KMS-11 (cell line): ENCODE data around the gene ARHGAP25.

Experiments
- H2AFZ ChIP-seq: fragments of 200-600 bp; sonication (generic); 2 replicates; pipeline ENCODE4 v1.6.1; 2016; ENCODE audit warnings: antibody characterized with exemption, mixed run types, low read depth
- H3K27ac ChIP-seq: fragments of 200-600 bp; sonication (generic); 2 replicates; pipeline ENCODE4 v1.6.1; 2016; ENCODE audit warnings: mild to moderate bottlenecking, mixed run types
- H3K27me3 ChIP-seq: fragments of 200-600 bp; sonication (generic); 2 replicates; pipeline ENCODE4 v1.6.1; 2017; ENCODE audit warnings: mild to moderate bottlenecking, low read depth, mixed run types, moderate library complexity; ENCODE audit not compliant: insufficient read depth
- H3K36me3 ChIP-seq: fragments of 200-600 bp; sonication (generic); 2 replicates; pipeline ENCODE4 v1.6.1; 2017; ENCODE audit warnings: mild to moderate bottlenecking, mixed run types; ENCODE audit not compliant: insufficient read depth
- H3K4me1 ChIP-seq: fragments of 200-600 bp; sonication (generic); 2 replicates; pipeline ENCODE4 v1.6.1; 2016; ENCODE audit warnings: mild to moderate bottlenecking, low read depth, mixed run types; ENCODE audit not compliant: poor library complexity, severe bottlenecking
- H3K4me2 ChIP-seq: fragments of 200-600 bp; sonication (generic); 2 replicates; pipeline ENCODE4 v1.7.0; 2016; ENCODE audit warnings: mild to moderate bottlenecking, mixed run types
- H3K4me3 ChIP-seq: fragments of 200-600 bp; sonication (generic); IDR thresholded peaks from 2 replicates; pipeline ENCODE4 v1.6.1; 2017; ENCODE audit warnings: low read depth, low read length, mixed read lengths; ENCODE audit not compliant: insufficient read depth
- H3K79me2 ChIP-seq: fragments of 200-600 bp; sonication (generic); 2 replicates; pipeline ENCODE4 v1.6.1; 2016; ENCODE audit warnings: low read depth, mixed run types; ENCODE audit not compliant: insufficient read depth
- H3K9ac ChIP-seq: fragments of 200-600 bp; sonication (generic); 2 replicates; pipeline ENCODE4 v1.6.1; 2016; ENCODE audit warnings: mild to moderate bottlenecking, mixed run types
- H4K20me1 ChIP-seq: fragments of 200-600 bp; sonication (generic); 2 replicates; pipeline ENCODE4 v1.6.1; 2016; ENCODE audit warnings: mild to moderate bottlenecking, mixed run types; ENCODE audit not compliant: insufficient read depth
- TF ChIP-seq, protein P1 (sequence below): fragments of 200-600 bp; sonication (generic); conservative IDR thresholded peaks from 2 replicates; pipeline ENCODE4 v1.6.1; 2017; ENCODE audit warnings: low read depth, mild to moderate bottlenecking, antibody characterized with exemption, low read length, moderate library complexity, mixed read lengths

The ARHGAP25 gene

GRCh38 chr2:68857202-68857845, 122.7 kb downstream of the ARHGAP25 start:
- H3K27ac ChIP-seq = no peak overlapping the region
- no peaks in the 10 kb centered on the region for H3K79me2 ChIP-seq
- H4K20me1 ChIP-seq = no peaks in the 10 kb centered on the region
- peaks cover 10% of the 10 kb centered on the region for H3K4me1 ChIP-seq
- no peaks in the 10 kb centered on the region for H3K27me3 ChIP-seq
- no peak overlapping the region for H3K9ac ChIP-seq
- no peak overlapping the region for H3K4me2 ChIP-seq
- TF ChIP-seq, protein P1, sequence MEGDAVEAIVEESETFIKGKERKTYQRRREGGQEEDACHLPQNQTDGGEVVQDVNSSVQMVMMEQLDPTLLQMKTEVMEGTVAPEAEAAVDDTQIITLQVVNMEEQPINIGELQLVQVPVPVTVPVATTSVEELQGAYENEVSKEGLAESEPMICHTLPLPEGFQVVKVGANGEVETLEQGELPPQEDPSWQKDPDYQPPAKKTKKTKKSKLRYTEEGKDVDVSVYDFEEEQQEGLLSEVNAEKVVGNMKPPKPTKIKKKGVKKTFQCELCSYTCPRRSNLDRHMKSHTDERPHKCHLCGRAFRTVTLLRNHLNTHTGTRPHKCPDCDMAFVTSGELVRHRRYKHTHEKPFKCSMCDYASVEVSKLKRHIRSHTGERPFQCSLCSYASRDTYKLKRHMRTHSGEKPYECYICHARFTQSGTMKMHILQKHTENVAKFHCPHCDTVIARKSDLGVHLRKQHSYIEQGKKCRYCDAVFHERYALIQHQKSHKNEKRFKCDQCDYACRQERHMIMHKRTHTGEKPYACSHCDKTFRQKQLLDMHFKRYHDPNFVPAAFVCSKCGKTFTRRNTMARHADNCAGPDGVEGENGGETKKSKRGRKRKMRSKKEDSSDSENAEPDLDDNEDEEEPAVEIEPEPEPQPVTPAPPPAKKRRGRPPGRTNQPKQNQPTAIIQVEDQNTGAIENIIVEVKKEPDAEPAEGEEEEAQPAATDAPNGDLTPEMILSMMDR = no peak
- H3K36me3 ChIP-seq = no peaks in the 10 kb centered on the region
- no peak overlapping the region for H3K4me3 ChIP-seq
- no peak overlapping the region for H2AFZ ChIP-seq

DNA sequence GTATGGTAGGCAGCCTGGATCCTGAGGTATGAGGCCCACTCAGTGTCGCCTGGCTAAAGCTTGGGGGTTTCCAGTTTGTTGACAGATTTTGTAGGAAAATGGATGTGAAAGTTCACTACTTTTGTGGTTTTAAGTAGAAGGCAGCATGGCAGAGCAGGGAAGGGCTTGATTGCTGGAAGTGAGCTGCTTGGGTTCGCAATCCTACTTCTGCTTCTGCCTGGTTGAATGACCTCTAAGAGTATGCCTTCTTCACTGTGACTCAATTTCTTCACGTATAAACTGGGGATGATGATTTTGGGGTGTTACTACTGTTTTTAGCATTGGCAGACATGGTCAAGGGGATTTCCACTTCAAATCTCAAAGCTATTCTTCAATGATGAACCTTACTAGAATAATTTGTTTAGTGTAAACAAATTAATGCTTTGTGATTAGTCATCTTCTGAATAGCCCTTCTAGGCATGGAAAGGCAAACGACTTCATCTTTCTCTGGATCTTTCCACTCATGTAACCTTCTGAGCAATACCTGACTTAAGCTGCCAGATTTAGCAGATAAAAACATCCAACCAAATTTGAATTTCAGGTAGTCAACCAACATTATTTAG, 123.3 kb downstream of the ARHGAP25 start:
- H3K9ac ChIP-seq = no peak overlapping the region
- H3K4me1 ChIP-seq = peaks cover 10% of the 10 kb centered on the region
- H3K27ac ChIP-seq = no peak overlapping the region
- H3K36me3 ChIP-seq = no peaks in the 10 kb centered on the region
- H2AFZ ChIP-seq = no peak overlapping the region
- H3K4me3 ChIP-seq = no peak overlapping the region
- TF ChIP-seq, protein P1 = no peak
- no peaks in the 10 kb centered on the region for H3K79me2 ChIP-seq
- H3K27me3 ChIP-seq = no peaks in the 10 kb centered on the region
- no peaks in the 10 kb centered on the region for H4K20me1 ChIP-seq
- H3K4me2 ChIP-seq = no peak overlapping the region

DNA sequence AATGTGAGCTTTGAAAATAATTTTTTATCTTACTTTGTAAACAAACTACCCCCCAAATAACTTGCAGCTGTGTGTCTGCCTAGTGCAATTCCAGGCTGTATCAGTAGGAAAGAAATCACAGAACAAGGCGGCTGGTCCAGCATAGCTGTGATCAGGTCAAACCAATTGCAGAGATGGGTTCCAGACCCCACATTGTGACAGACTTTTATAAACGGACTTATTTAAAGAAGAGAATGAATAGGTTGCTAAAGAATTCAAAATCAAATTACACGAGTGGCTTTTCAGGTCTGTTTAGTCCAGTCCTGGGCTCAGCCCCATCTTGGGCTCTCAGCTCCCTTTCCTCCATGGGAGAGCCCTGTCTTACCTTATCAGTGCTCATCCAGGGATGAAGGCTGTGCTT, 125.5 kb downstream of the ARHGAP25 start:
- no peaks in the 10 kb centered on the region for H3K36me3 ChIP-seq
- H3K9ac ChIP-seq = no peak overlapping the region
- TF ChIP-seq, protein P1 = no peak
- H3K27me3 ChIP-seq = no peaks in the 10 kb centered on the region
- no peak overlapping the region for H3K4me3 ChIP-seq
- no peak overlapping the region for H3K27ac ChIP-seq
- H3K4me1 ChIP-seq = peaks cover 10% of the 10 kb centered on the region
- no peak overlapping the region for H2AFZ ChIP-seq
- H3K79me2 ChIP-seq = no peaks in the 10 kb centered on the region
- no peak overlapping the region for H3K4me2 ChIP-seq
- no peaks in the 10 kb centered on the region for H4K20me1 ChIP-seq

DNA sequence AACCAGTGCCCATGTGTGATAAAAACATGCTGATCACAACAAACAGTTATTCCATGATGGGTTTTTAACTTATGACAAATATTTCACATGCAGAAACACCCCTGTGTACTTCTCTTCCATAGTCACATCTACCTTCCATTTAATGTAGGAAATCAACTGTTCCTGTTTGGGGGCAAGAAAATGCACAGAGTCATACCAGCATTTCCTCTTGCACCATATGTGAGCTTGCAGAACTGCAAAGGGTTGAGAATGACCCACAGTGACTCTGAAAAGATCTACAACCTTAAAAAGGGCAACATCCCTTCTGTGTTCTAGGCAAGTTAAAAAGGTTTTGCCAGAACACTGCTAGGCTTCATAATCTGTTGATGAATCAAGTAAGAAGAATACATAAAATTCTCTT, 126.7 kb downstream of the ARHGAP25 start:
- peaks cover 10% of the 10 kb centered on the region for H3K4me1 ChIP-seq
- no peak overlapping the region for H3K27ac ChIP-seq
- H3K79me2 ChIP-seq = no peaks in the 10 kb centered on the region
- no peak overlapping the region for H3K4me2 ChIP-seq
- no peak overlapping the region for H3K4me3 ChIP-seq
- H3K27me3 ChIP-seq = no peaks in the 10 kb centered on the region
- no peak overlapping the region for H3K9ac ChIP-seq
- TF ChIP-seq, protein P1 = no peak
- no peaks in the 10 kb centered on the region for H3K36me3 ChIP-seq
- no peak overlapping the region for H2AFZ ChIP-seq
- H4K20me1 ChIP-seq = no peaks in the 10 kb centered on the region
